ENCODE measurements around the gene TRAPPC3.
A peak's percentile ranks its signal among the peaks of the same experiment; 100 is the strongest.
"Not testable (repeated sequence)": the region's sequence is repeated elsewhere in the genome, so short reads cannot be mapped to it uniquely, and the experiment has no call there.

Gene TRAPPC3

GRCh38 chr1:36149237-36149972 lies at the start of gene TRAPPC3:
TSS of gene TRAPPC3 (minus strand) at chr1:36149486. CDS start at chr1:36149378, 108 bp downstream.
- DNase-seq: peak; percentile 100

GRCh38 chr1:36198641-36199040 lies 49.4 kb upstream of the TRAPPC3 start:
- no peak for DNase-seq

- not testable (repeated sequence) for DNase-seq
These were observed 47.5 kb upstream of the TRAPPC3 start for GRCh38 chr1:36196805-36197204.

- peak; percentile 87 for DNase-seq
These were observed 38.7 kb upstream of the TRAPPC3 start for GRCh38 chr1:36187800-36188593.

GRCh38 chr1:36183309-36183856 lies 34.1 kb upstream of the TRAPPC3 start:
- no peak for DNase-seq

DNA sequence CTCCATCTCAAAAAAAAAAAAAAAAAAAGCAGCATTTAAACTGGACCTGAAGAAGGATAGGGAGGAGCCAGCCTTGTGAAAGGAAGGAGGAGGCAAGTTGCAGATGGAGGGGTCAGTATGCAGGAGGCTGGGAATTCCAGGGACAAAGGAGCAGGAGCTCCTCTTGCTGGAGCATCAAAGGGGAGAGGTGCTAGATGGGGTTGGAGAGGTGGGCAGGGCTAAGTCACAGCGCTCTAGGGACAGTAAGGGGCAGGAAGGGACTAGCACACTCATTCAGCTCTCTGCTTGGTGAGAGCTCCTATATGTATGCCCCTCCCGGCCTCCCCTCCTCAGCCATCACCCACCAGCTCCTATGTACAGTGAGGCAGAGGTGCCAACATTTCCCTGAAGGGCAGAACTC lies 33.4 kb upstream of the TRAPPC3 start:
- DNase-seq: no peak

GRCh38 chr1:36179220-36179600 lies 29.9 kb upstream of the TRAPPC3 start:
- DNase-seq: no peak

DNA sequence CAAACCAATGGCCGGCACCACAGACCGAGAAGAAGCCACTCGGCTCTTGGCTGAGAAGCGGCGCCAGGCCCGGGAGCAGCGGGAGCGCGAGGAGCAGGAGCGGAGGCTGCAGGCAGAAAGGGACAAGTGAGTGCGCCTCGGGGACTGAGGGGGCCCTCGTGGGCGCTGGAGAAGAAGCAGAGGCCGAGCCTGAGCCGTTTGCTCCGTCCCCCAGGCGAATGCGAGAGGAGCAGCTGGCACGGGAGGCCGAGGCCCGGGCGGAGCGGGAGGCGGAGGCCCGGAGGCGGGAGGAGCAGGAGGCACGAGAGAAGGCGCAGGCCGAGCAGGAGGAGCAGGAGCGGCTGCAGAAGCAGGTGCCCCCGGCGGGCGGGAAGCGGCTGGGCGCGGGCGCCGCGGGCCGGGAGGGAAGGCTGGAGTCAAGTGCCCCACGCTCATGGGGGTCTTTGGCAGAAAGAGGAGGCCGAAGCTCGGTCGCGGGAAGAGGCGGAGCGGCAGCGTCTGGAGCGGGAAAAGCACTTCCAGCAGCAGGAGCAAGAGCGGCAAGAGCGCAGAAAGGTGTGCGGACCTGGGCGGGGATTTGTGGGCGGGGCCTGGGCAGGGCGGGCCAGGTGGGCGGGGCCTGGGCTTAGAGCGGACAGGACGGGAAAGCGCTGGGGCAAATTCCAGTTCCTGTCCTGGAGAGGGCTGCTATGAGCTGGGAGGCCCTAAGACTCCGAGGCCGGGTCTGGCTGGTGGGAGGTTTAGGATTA lies 29.4 kb upstream of the TRAPPC3 start:
- no peak for DNase-seq

- DNase-seq: no peak
These were observed 28.5 kb upstream of the TRAPPC3 start for GRCh38 chr1:36177589-36178431.

- no peak for DNase-seq
These were observed 27.0 kb upstream of the TRAPPC3 start for GRCh38 chr1:36176106-36176949.

GRCh38 chr1:36175137-36176095 lies 26.1 kb upstream of the TRAPPC3 start:
- DNase-seq: no peak

GRCh38 chr1:36174713-36175112 lies 25.4 kb upstream of the TRAPPC3 start:
- DNase-seq: no peak

- peak; percentile 80 for DNase-seq
These were observed 23.7 kb upstream of the TRAPPC3 start for GRCh38 chr1:36172983-36173382.

DNA sequence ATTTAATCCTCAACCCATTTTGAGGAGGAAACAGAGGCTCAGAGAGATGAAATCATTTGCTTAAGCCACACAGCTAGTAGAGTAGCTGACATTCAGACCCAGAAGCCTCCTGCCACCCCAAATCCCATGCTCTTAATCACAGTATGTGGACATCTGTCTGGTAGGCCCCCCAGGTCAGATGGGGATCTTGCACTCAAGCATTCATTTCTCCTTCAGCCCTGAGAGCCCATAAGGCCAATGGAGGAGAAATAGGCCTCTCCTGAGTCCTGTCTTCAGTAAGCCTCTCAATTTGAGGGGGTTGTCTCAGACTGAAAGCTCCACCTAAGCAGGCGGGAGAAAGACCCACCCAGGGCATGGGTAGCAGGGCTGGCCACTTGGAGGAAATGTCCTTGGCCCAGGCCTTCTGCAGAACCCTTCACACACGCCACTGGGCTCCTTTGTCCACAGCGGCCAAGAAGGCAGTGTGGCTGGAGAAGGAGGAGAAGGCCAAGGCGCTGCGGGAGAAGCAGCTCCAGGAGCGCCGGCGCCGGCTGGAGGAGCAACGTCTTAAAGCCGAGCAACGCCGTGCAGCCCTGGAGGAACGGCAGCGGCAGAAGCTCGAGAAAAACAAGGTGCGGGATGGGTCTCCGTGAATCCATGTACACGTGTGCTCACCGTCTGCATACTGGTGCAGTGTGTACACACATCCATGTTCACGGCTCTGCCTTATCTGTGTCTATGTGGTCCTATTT lies 22.9 kb upstream of the TRAPPC3 start:
- DNase-seq: no peak

DNA sequence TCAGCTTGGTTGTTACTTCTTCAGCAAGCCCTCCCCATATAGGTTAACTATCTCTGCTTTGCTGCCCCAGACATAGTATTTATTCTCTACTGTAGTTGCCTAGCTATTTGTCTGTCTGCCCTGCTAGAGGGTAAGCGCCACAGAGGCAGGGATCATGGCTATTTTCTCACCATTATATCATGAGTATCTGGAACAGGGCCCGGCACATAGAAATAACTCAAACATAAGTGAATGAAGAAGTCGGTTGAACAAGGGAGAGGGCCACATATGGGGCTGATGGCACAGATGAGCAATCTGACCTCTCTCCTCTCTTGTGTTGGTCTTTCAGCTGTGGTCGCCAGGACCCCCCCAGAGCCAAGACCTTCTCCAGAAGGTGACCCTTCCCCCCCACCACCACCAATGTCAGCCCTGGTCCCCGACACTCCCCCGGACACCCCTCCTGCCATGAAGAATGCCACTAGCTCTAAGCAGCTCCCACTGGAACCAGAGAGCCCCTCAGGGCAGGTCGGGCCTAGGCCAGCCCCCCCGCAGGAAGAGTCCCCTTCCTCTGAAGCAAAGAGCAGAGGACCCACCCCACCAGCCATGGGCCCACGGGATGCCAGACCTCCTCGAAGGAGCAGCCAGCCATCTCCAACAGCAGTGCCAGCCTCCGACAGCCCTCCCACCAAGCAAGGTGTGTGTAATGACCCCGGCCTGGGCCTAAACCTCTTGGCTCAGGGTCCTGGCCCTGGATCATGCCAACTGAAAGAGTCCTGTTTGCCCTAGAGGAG lies 21.5 kb upstream of the TRAPPC3 start:
- DNase-seq: no peak

- DNase-seq: no peak
These were observed 19.2 kb upstream of the TRAPPC3 start for GRCh38 chr1:36168514-36168913.

DNA sequence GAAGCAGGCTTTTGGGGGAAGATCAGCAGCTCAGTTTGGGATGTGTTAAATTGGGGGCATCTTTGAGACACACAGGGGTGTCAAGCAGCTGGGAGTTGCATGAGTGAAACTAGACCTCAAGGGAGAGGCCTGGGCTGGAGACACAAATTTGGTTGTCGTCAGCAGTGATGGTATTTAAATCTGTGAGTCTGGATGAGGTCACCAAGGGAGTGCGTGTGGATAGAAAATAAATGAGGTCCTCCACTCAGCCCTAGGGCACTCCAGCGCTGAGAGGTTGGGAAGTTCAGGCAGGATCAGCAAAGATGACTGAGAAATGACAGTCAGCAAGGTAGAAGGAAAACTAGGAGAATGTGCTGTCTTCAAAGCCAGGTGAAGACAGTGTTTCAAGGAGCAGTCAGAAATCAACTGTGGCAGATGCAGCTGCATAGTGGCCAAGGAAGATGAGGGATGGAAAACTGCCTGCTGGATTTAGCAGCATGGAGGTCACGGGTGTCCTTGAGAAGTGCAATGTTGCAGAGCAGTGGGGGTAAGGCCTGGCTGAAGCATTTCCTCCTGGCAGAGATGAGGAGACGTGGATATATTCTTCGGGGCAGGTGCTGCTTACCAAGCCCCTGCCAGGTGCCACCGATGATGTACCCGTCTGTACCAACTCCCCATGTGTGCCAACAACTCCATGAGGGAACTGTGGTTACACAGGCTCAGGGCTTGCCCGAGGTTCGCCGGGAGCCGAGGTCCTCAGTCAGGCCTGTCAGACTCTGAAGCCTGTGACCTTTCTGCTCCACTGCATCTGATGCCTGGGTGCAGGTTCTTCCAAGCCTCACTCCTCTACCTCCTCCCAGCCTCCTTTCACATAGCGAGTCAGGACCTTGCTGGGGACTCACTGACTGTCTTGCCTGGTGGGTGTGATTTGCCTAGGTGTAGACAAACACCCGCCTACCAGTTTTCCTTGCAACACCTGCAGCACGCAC lies 17.9 kb upstream of the TRAPPC3 start:
- peak; percentile 55 for DNase-seq
